K562 (cell line): ENCODE data around the gene PFN3. TPM values are rescaled to one million over a fixed set of nuclear protein-coding genes. Genes with fewer than 3 reads are reported as not detected.

Experiments
- ATAC-seq: fragments of 200-7000 bp; cut with Tn5 transposase; 3 replicates; pipeline ENCODE4 v1.9.1; 2020; ENCODE audit warnings: moderate library complexity
- BruUV-seq: library from RNA; stranded (reverse); fragments of 400-500 nt; replicated peaks from 2 replicates; lab custom pipeline; 2021; lab: Mats Ljungman, UMichigan
- CTCF ChIA-PET: fragments of 300-600 bp; formaldehyde crosslinking; extraction: SDS; loops from one replicate; lab custom pipeline; 2021; ENCODE audit warnings: low intra/inter-chr PET ratio; lab: Yijun Ruan, JAX
- POLR2A ChIA-PET: fragments of 300-600, 350-650 bp; sonication (Branson Sonifier 250); formaldehyde crosslinking; extraction: SDS; loops from one replicate; lab custom pipeline; 2021; ENCODE audit warnings: antibody characterized with exemption, inconsistent platforms; lab: Yijun Ruan, JAX
- DNase-seq, 4 experiments: peaks; one replicate each; pipeline versions ENCODE4 v3.0.0 to v3.0.0-alpha.2; 2011 to 2018; ENCODE audit warnings: low spot score in 3 of 4, mixed read lengths in 3 of 4; ENCODE audit errors: extremely low read depth in 1 of 4
- FAIRE-seq: peaks from 2 replicates; lab custom pipeline; 2011; peaks lifted over from hg19 to GRCh38; lab: Jason Lieb, UNC
- H2AFZ ChIP-seq: 2 replicates; pipeline ENCODE4 v1.6.0; 2011; ENCODE audit warnings: low read depth, low read length, control low read depth, inconsistent platforms
- H3K27ac ChIP-seq: fragments of 200-600 bp; 3 replicates; pipeline ENCODE4 v1.8.0; 2011; ENCODE audit warnings: low read depth, mild to moderate bottlenecking, control low read depth, inconsistent platforms, low read length, moderate library complexity, mixed read lengths; ENCODE audit errors: extremely low read depth
- H3K27me3 ChIP-seq, 2 experiments: fragments of 300-600 bp in 1 of 2; 2 replicates in 1 of 2; 3 replicates in 1 of 2; pipeline versions ENCODE4 v1.6.0 to v1.8.0; 2011; ENCODE audit warnings: inconsistent platforms in 2 of 2, low read length in 2 of 2, mild to moderate bottlenecking in 1 of 2, mixed read lengths in 1 of 2, moderate library complexity in 1 of 2; ENCODE audit not compliant: control insufficient read depth in 2 of 2, insufficient read depth in 2 of 2
- H3K36me3 ChIP-seq: fragments of 300-600 bp; 3 replicates; pipeline ENCODE4 v1.8.0; 2011; ENCODE audit warnings: mild to moderate bottlenecking, low read length, inconsistent platforms; ENCODE audit not compliant: control insufficient read depth, insufficient read depth
- H3K4me1 ChIP-seq, 2 experiments: fragments of 200-600 bp in 1 of 2; replicated peaks in 1 of 2; 2 replicates in 1 of 2; 3 replicates in 1 of 2; pipeline versions ENCODE4 v1.5.1 to v1.8.0; 2011; ENCODE audit warnings: inconsistent platforms in 2 of 2, low read length in 2 of 2, mild to moderate bottlenecking in 1 of 2, mixed read lengths in 1 of 2, moderate library complexity in 1 of 2; ENCODE audit not compliant: control insufficient read depth in 2 of 2, insufficient read depth in 2 of 2
- H3K4me2 ChIP-seq: 2 replicates; pipeline ENCODE4 v1.6.1; 2011; ENCODE audit warnings: low read length, control low read depth, inconsistent platforms, mixed read lengths; ENCODE audit not compliant: insufficient read depth
- H3K4me3 ChIP-seq: fragments of 200-600 bp; sonication (generic), shearing (Covaris generic); 2 replicates; pipeline ENCODE4 v1.5.1; 2016; ENCODE audit warnings: control low read depth, inconsistent platforms
- H3K79me2 ChIP-seq: fragments of 200-600 bp; 3 replicates; pipeline ENCODE4 v1.8.0; 2011; ENCODE audit warnings: low read length, inconsistent platforms; ENCODE audit not compliant: control insufficient read depth, insufficient read depth
- H3K9ac ChIP-seq, 2 experiments: 2 replicates each; pipeline versions ENCODE4 v1.6.0 to v1.6.1; 2011; ENCODE audit warnings: low read depth in 2 of 2, low read length in 2 of 2, control low read depth in 1 of 2, inconsistent platforms in 1 of 2, mild to moderate bottlenecking in 1 of 2, mixed read lengths in 1 of 2; ENCODE audit not compliant: insufficient read depth in 1 of 2
- H3K9me1 ChIP-seq: one replicate; pipeline ENCODE4 v1.6.0; 2011; ENCODE audit warnings: inconsistent platforms, mild to moderate bottlenecking, low read length, moderate library complexity; ENCODE audit not compliant: control insufficient read depth, insufficient read depth
- H3K9me3 ChIP-seq: replicated peaks from 2 replicates; pipeline ENCODE4 v1.5.1; 2011; ENCODE audit warnings: low read depth, low read length, inconsistent platforms; ENCODE audit not compliant: control insufficient read depth, insufficient read depth
- H4K20me1 ChIP-seq: replicated peaks from 2 replicates; pipeline ENCODE4 v1.6.1; 2011; ENCODE audit warnings: low read length, inconsistent platforms, mixed read lengths; ENCODE audit not compliant: control insufficient read depth, insufficient read depth
- BRD4 ChIP-seq: fragments of 200-600 bp; sonication (generic); IDR thresholded peaks from 2 replicates; pipeline ENCODE4 v1.6.1; 2017; ENCODE audit warnings: inconsistent platforms
- MLX ChIP-seq, 2 experiments: fragments of 450-650 bp in 1 of 2; sonication (generic) in 1 of 2; formaldehyde crosslinking; conservative IDR thresholded peaks; 2 replicates each; pipeline versions ENCODE4 v1.4.0 to v1.8.1; 2020 to 2022; ENCODE audit warnings: mild to moderate bottlenecking in 1 of 2, missing genetic modification reagents in 1 of 2
- RFX7 ChIP-seq: fragments of 250-450 bp; sonication (Bioruptor Pico); IDR thresholded peaks from 2 replicates; pipeline ENCODE4 v1.5.1; 2021; ENCODE audit warnings: mild to moderate bottlenecking
- SUPT5H ChIP-seq: fragments of 450-650 bp; IDR thresholded peaks from 2 replicates; pipeline ENCODE4 v1.6.1; 2016
- ZNF165 ChIP-seq: fragments of 250-450 bp; sonication (Bioruptor Pico); IDR thresholded peaks from 2 replicates; pipeline ENCODE4 v1.4.0; 2020; ENCODE audit warnings: borderline replicate concordance
- ZNF174 ChIP-seq: fragments of 250-450 bp; sonication (Bioruptor Pico); IDR thresholded peaks from 2 replicates; pipeline ENCODE4 v1.4.0; 2020; ENCODE audit warnings: mild to moderate bottlenecking
- ZNF316 ChIP-seq: fragments of 450-650 bp; IDR thresholded peaks from 2 replicates; pipeline ENCODE4 v1.6.1; 2016
- ZNF609 ChIP-seq: sonication (generic); formaldehyde crosslinking; IDR thresholded peaks from 2 replicates; pipeline ENCODE4 v1.8.1; 2023; ENCODE audit warnings: missing genetic modification reagents, mild to moderate bottlenecking, borderline replicate concordance
- WGBS: fragments of 100-300 bp; shearing (Covaris generic); methylation state at CpG from one replicate; pipeline ENCODE4 v1.1.6; 2016; ENCODE audit warnings: low coverage, mixed read lengths; ENCODE audit not compliant: insufficient coverage; ENCODE audit errors: missing lambda C conversion rate; 5-methylcytosine and 5-hydroxymethylcytosine counted together
- in situ Hi-C: fragments of 300-500 bp; cut with MboI; formaldehyde crosslinking; loops from 4 replicates; pipeline ENCODE4 v1.15.0; 2018; ENCODE audit warnings: inconsistent platforms, mixed read lengths
- intact Hi-C: fragments of 100-400 bp; cut with micrococcal nuclease; formaldehyde crosslinking; loops from 2 replicates; pipeline ENCODE4 v1.14.2; 2022
- polyA plus RNA-seq, 8 experiments: library from polyadenylated mRNA; depleted of rRNA in 4 of 8; stranded (reverse) in 5 of 8; unstranded in 3 of 8; fragments of >200 nt; fragmentation: Nextera tagmentation in 2 of 8; fragmentation: Illumina TruSeq in 1 of 8; extraction: Ambion mirVana in 2 of 8; extraction: Trizol in 1 of 8; gene quantifications; 2 replicates each; pipeline versions ENCODE4 v1.2.1 to v1.2.3, GENCODE V29; 2011 to 2014; ENCODE audit warnings: inconsistent platforms in 1 of 8, missing spikeins in 1 of 8
- total RNA-seq, 7 experiments: library from RNA; depleted of rRNA in 6 of 7; stranded (reverse); fragments of >200 nt in 6 of 7; fragmentation: Illumina TruSeq in 2 of 7; extraction: Trizol in 2 of 7; gene quantifications; 2 replicates each; pipeline versions ENCODE4 v1.2.1 to v1.2.3, GENCODE V29; 2011 to 2021; ENCODE audit warnings: low replicate concordance in 1 of 7

The PFN3 gene
- total and polyA plus RNA-seq, 9 of the 15 experiments (the other 6 are each of a cell fraction or from before 2014, with no cell fraction given), result not detected

- DNase-seq (no peak), ATAC-seq (no peak), FAIRE-seq (no peak)
- CTCF ChIA-PET, result no interaction called here
- peaks cover 30 to 47% of the 10 kb centered on the region in 2 experiments for H3K4me1 ChIP-seq
- no peak overlapping the region for H3K4me2 ChIP-seq
- TF ChIP-seq BRD4, result no peak
- no peak for TF ChIP-seq MLX (CRISPR knock-in tag; conservative IDR thresholded peaks at IDR 0.05)
- 0 out of 2 replicates have a peak, but pooled peaks have one; percentile 26 for TF ChIP-seq SUPT5H
- no peak for TF ChIP-seq RFX7 (CRISPR knock-in tag)
- TF ChIP-seq ZNF165 (CRISPR knock-in tag), result no peak
- TF ChIP-seq ZNF609 (CRISPR knock-in tag), result no peak
- TF ChIP-seq ZNF174, result no peak
- no peak for TF ChIP-seq ZNF316
- no peak overlapping the region for H2AFZ ChIP-seq
- H3K9me3 ChIP-seq, result no peaks in the 10 kb centered on the region
- 0 out of 4 replicates have a peak overlapping the region, but pooled peaks of 1 of the 2 experiments have one; percentile 39 for H3K9ac ChIP-seq
- H3K9me1 ChIP-seq, result peaks cover 4% of the 10 kb centered on the region
- BruUV-seq, result no TSS peak
- no peaks in the 10 kb centered on the region for H4K20me1 ChIP-seq
- no peak overlapping the region for H3K4me3 ChIP-seq
- peaks cover 16% of the 10 kb centered on the region for H3K79me2 ChIP-seq
- POLR2A ChIA-PET, result interaction anchor here (1.0 to 2.0 kb wide), 4 partner anchors 8 to 60 kb away, joined by 3 to 7 read pairs (median 4); no protein-coding TSS in a partner anchor
- intact Hi-C loops, result no loop called here
- no peak overlapping the region for H3K27ac ChIP-seq
- WGBS, result 100% methylated on average over 1 of the region's 6 CpGs
- in situ Hi-C loops, result no loop called here
- peaks cover 47% of the 10 kb centered on the region; the same call in 2 of the 3 replicates for H3K36me3 ChIP-seq
- no peaks in the 10 kb centered on the region for H3K27me3 ChIP-seq
Observed at GRCh38 chr5:177372910-177373309, 27.6 kb downstream of the PFN3 start.
